ENCODE measurements around the gene SLC7A9. TPM values are rescaled to one million over a fixed set of nuclear protein-coding genes. Genes with fewer than 3 reads are reported as not detected.

SLC7A9 gene
- polyA plus RNA-seq, 1 of the 3 experiments (the other 2 are of a cell fraction), result not detected

GRCh38 chr19:32878988-32879387 is 9.4 kb upstream of the SLC7A9 start:
- no peaks in the 10 kb centered on the region for H3K27me3 ChIP-seq (ENCODE audit: insufficient read depth)
- no peak for TF ChIP-seq POLR2AphosphoS5 (IDR thresholded peaks at IDR 0.05; ENCODE audit: low read depth, low read length)
- TF ChIP-seq RXRA (IDR thresholded peaks at IDR 0.05; ENCODE audit: borderline replicate concordance, low read depth), result no peak
- TF ChIP-seq CHD2 (IDR thresholded peaks at IDR 0.05; ENCODE audit: low read length, partially characterized antibody), result no peak
- no peak for TF ChIP-seq NFIC (IDR thresholded peaks at IDR 0.05; ENCODE audit: borderline replicate concordance)
- no peak for TF ChIP-seq SMC3 (IDR thresholded peaks at IDR 0.05; ENCODE audit: low read depth, low read length)
- TF ChIP-seq USF2 (IDR thresholded peaks at IDR 0.05; ENCODE audit: borderline replicate concordance, low read depth, low read length), result no peak
- no peak for TF ChIP-seq SIN3A (IDR thresholded peaks at IDR 0.05; ENCODE audit: borderline replicate concordance, low read depth, low read length)
- TF ChIP-seq JUND (IDR thresholded peaks at IDR 0.05), result no peak
- no peak for TF ChIP-seq MXI1 (IDR thresholded peaks at IDR 0.05; ENCODE audit: low read depth, low read length)
- TF ChIP-seq FOSL2 (IDR thresholded peaks at IDR 0.05; ENCODE audit: borderline replicate concordance, low read depth), result no peak
- TF ChIP-seq NRF1 (IDR thresholded peaks at IDR 0.05; ENCODE audit: low read depth, low read length), result no peak
- no peak overlapping the region for H3K9ac ChIP-seq
- H3K4me1 ChIP-seq (ENCODE audit: control insufficient read depth in 1 of 2, insufficient read depth in 2 of 2, low read depth in 1 of 2, low read length in 1 of 2), result no peaks in the 10 kb centered on the region
- 96% methylated on average over 8 of the region's 12 CpGs for WGBS (ENCODE audit: low lambda C conversion rate)
- H3F3A ChIP-seq (replicated peaks; ENCODE audit: insufficient read depth), result no peaks in the 10 kb centered on the region
- no peaks in the 10 kb centered on the region for H3K36me3 ChIP-seq (replicated peaks in 1 of 2; ENCODE audit: control insufficient read depth in 1 of 2, insufficient read depth in 2 of 2, low read length in 1 of 2)
- no peak for DNase-seq
- H3K4me3 ChIP-seq (ENCODE audit: low read depth in 2 of 2, low read length in 1 of 2), result no peak overlapping the region
- no peaks in the 10 kb centered on the region for H3K9me3 ChIP-seq
- no peaks in the 10 kb centered on the region for H3K79me2 ChIP-seq (ENCODE audit: insufficient read depth)
- no peak overlapping the region for H3K27ac ChIP-seq (ENCODE audit: low read depth in 2 of 2, low read length in 1 of 2)
- ChIA-PET CTCF (no interaction called here), POLR2A (no interaction called here)
- H3K9me2 ChIP-seq, result no peaks in the 10 kb centered on the region
- no peaks in the 10 kb centered on the region for H4K20me1 ChIP-seq (ENCODE audit: insufficient read depth)
- H2AFZ ChIP-seq (ENCODE audit: low read depth), result no peak overlapping the region
- no peak overlapping the region for H3K4me2 ChIP-seq

- H3K27me3 ChIP-seq (ENCODE audit: insufficient read depth), result no peaks in the 10 kb centered on the region
- 91% methylated on average over 14 of the region's 14 CpGs for WGBS (ENCODE audit: low lambda C conversion rate)
- H3K27ac ChIP-seq (ENCODE audit: low read depth in 2 of 2, low read length in 1 of 2), result no peak overlapping the region
- H3K9me2 ChIP-seq, result no peaks in the 10 kb centered on the region
- ChIA-PET CTCF (no interaction called here), POLR2A (no interaction called here)
- H3K79me2 ChIP-seq (ENCODE audit: insufficient read depth), result no peaks in the 10 kb centered on the region
- H3K9me3 ChIP-seq, result no peaks in the 10 kb centered on the region
- TF ChIP-seq, protein P1, sequence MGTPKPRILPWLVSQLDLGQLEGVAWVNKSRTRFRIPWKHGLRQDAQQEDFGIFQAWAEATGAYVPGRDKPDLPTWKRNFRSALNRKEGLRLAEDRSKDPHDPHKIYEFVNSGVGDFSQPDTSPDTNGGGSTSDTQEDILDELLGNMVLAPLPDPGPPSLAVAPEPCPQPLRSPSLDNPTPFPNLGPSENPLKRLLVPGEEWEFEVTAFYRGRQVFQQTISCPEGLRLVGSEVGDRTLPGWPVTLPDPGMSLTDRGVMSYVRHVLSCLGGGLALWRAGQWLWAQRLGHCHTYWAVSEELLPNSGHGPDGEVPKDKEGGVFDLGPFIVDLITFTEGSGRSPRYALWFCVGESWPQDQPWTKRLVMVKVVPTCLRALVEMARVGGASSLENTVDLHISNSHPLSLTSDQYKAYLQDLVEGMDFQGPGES (IDR thresholded peaks at IDR 0.05; ENCODE audit: low read depth, low read length), result no peak
- TF ChIP-seq FOXJ3 (CRISPR knock-in tag; IDR thresholded peaks at IDR 0.05), result no peak
- TF ChIP-seq CTCF (IDR thresholded peaks at IDR 0.05), result no peak
- no peak for TF ChIP-seq JUND (IDR thresholded peaks at IDR 0.05)
- no peak for TF ChIP-seq ZBTB33 (IDR thresholded peaks at IDR 0.05; ENCODE audit: borderline replicate concordance, low read depth)
- no peak for TF ChIP-seq GATA2 (CRISPR knock-in tag; IDR thresholded peaks at IDR 0.05)
- no peak for TF ChIP-seq EZH2phosphoT487 (IDR thresholded peaks at IDR 0.05; ENCODE audit: borderline replicate concordance, low read depth)
- TF ChIP-seq ELF1 (IDR thresholded peaks at IDR 0.05), result no peak
- TF ChIP-seq YY1 (IDR thresholded peaks at IDR 0.05; ENCODE audit: low read depth), result no peak
- no peak for TF ChIP-seq TEAD4 (IDR thresholded peaks at IDR 0.05; ENCODE audit: borderline replicate concordance, insufficient read depth)
- TF ChIP-seq CHD2 (IDR thresholded peaks at IDR 0.05; ENCODE audit: low read length, partially characterized antibody), result no peak
- no peak for TF ChIP-seq RFX5 (IDR thresholded peaks at IDR 0.05; ENCODE audit: low read length)
- H3F3A ChIP-seq (replicated peaks; ENCODE audit: insufficient read depth), result no peaks in the 10 kb centered on the region
- no peak for DNase-seq
- no peak overlapping the region for H3K4me2 ChIP-seq
- H3K9ac ChIP-seq, result no peak overlapping the region
- H4K20me1 ChIP-seq (ENCODE audit: insufficient read depth), result no peaks in the 10 kb centered on the region
- no peaks in the 10 kb centered on the region for H3K36me3 ChIP-seq (replicated peaks in 1 of 2; ENCODE audit: control insufficient read depth in 1 of 2, insufficient read depth in 2 of 2, low read length in 1 of 2)
- no peak overlapping the region for H2AFZ ChIP-seq (ENCODE audit: low read depth)
- no peak overlapping the region for H3K4me3 ChIP-seq (ENCODE audit: low read depth in 2 of 2, low read length in 1 of 2)
- no peaks in the 10 kb centered on the region for H3K4me1 ChIP-seq (ENCODE audit: control insufficient read depth in 1 of 2, insufficient read depth in 2 of 2, low read depth in 1 of 2, low read length in 1 of 2)
Observed at GRCh38 chr19:32877977-32878745, 8.6 kb upstream of the SLC7A9 start.

Measured in SK-N-SH (cell line).